ENCODE measurements around the gene TPPP3. TPM values are rescaled to one million over a fixed set of nuclear protein-coding genes. Genes with fewer than 3 reads are reported as not detected.

TPPP3 gene
- total and polyA plus RNA-seq, 8 donors: 79.2 to 403 (median 335) TPM

DNA sequence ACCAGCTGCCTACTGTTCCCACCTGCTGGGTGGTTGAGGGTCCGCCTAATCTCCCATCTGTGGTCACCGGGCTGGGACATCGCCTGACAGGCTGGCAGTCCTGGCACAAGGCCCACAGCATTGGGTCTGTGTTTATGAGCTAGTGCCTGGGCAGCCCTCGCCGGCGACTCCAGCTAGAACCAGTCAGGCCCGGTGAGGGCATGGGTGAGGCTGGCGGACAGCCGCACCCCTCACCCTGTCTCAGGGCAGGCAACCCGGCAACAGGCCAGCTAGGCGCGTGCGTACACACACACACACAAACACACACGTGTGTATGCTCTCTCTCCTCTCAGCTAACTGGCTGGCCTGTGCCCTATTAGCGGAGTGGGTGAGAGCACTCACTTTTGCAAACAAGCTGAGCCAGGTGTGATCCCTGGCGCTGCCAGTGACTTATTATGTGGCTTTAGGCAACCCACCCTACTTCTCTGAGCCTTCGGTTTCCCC lies 48.0 kb upstream of the TPPP3 start:
- intact Hi-C loops (cut with DNase I): no loop called here
- Histone ChIP-seq H3K27ac (peak overlapping the region in 1 of 2 donors; percentile 56), H3K36me3 (peaks cover 0 to 100% of the 10 kb centered on the region in 2 donors), H3K27me3 (no peaks in the 10 kb centered on the region), H3K4me3 (no peak overlapping the region), H3K9me3 (no peaks in the 10 kb centered on the region), H3K4me1 (peaks cover 6 to 36% of the 10 kb centered on the region in 2 donors)
- ATAC-seq (peak; percentile 87), DNase-seq (peak in 3 of 4 donors; percentile 79 to 91 (median 87))
- TF ChIP-seq, protein P1, sequence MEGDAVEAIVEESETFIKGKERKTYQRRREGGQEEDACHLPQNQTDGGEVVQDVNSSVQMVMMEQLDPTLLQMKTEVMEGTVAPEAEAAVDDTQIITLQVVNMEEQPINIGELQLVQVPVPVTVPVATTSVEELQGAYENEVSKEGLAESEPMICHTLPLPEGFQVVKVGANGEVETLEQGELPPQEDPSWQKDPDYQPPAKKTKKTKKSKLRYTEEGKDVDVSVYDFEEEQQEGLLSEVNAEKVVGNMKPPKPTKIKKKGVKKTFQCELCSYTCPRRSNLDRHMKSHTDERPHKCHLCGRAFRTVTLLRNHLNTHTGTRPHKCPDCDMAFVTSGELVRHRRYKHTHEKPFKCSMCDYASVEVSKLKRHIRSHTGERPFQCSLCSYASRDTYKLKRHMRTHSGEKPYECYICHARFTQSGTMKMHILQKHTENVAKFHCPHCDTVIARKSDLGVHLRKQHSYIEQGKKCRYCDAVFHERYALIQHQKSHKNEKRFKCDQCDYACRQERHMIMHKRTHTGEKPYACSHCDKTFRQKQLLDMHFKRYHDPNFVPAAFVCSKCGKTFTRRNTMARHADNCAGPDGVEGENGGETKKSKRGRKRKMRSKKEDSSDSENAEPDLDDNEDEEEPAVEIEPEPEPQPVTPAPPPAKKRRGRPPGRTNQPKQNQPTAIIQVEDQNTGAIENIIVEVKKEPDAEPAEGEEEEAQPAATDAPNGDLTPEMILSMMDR (IDR thresholded peaks at IDR 0.05): no peak

DNA sequence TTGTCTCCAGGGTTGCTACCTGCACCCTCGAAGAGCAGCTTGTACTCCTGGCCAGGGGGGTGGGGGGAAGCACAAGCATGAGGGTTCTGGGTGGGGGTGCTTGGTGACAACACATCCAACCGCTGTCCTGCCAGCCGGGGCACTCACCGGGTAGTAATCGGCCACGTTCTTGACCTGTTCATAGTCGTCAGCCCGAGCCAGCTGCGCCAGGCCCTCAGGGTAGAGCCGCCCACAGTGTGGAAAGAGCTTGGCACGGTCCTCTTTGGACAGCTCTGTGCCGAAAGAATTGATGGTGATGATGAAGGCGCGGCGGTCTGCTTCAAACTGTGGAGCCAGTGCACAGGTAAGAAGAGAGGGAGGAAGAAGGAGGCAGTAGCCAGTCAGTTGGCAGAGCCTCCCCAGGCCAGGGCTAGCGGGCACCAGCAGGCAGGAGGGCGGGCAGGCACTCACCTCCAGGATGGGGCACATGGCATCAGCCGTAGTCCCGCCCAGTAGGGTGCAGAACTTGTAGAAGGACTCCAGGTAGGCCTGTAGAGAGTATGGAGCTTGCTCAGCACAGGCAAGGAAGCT lies 45.6 kb upstream of the TPPP3 start:
- Histone ChIP-seq H3K4me1 (peaks cover 0 to 31% of the 10 kb centered on the region in 2 donors), H3K27ac (no peak overlapping the region), H3K27me3 (no peaks in the 10 kb centered on the region), H3K4me3 (no peak overlapping the region), H3K9me3 (no peaks in the 10 kb centered on the region), H3K36me3 (peaks cover 0 to 86% of the 10 kb centered on the region in 2 donors)
- DNase-seq (no peak), ATAC-seq (no peak)
- TF ChIP-seq, protein P1 (IDR thresholded peaks at IDR 0.05): no peak
- intact Hi-C loops (cut with DNase I): no loop called here

DNA sequence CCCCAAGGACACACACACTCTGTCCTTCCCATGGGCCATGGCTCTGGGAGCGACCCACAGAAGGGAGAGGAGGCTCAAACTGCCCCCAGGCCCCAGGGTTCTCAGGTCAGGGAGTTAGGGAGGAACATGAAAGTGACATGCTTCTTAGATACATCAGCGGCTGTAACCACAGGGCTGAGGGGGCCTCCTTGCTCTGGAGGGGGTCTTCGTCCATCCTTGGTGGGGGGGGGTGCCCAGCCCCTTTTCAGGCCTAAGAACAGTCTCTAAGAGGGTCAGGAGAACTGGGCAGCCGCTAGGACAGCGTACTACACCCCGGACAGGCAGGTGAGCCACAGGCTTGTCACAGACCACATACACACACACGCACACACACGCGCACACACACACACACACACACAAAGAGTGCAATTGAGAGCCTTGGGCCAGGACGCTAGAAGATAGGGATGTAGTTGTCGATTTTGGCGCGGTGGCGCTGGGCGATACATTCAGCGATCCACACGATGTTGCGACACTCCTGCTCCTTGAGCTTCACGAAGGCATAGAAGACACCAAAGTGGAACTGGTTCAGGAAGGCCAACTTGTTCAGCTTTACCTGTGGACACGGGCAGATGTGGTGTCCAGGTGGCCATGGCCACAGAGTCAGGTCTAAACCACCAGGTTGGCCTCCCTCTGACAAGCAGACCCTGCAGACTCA lies 44.9 kb upstream of the TPPP3 start:
- TF ChIP-seq, protein P1 (IDR thresholded peaks at IDR 0.05): no peak
- Histone ChIP-seq H3K36me3 (peaks cover 0 to 79% of the 10 kb centered on the region in 2 donors), H3K4me1 (peaks cover 0 to 27% of the 10 kb centered on the region in 2 donors), H3K27me3 (no peaks in the 10 kb centered on the region), H3K27ac (no peak overlapping the region), H3K9me3 (no peaks in the 10 kb centered on the region), H3K4me3 (no peak overlapping the region)
- no peak for ATAC-seq
- intact Hi-C loops (cut with DNase I): no loop called here
- no peak for DNase-seq

DNA sequence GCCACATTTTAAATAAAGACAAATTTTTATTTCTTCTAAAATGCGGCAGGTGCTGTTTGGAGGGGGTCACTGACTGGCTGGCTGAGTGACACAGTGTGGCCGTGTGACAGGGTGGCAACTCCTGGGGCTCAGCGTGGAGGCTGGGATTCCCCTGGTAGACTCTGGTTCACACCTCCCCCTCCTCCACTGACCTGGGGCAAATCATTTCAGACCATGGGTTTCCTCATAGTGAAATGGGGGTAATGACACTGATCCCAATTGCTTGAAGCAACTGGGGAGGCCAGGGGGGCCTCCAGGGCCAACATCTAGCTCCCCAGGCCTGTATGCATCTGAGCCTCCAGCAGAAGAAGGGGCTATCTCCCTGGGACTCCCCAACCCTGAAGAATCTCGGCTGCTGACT lies 44.2 kb upstream of the TPPP3 start:
- H3K27ac ChIP-seq: no peak overlapping the region
- no peak overlapping the region for H3K4me3 ChIP-seq
- H3K9me3 ChIP-seq: no peaks in the 10 kb centered on the region
- intact Hi-C loops (cut with DNase I): no loop called here
- H3K4me1 ChIP-seq: peaks cover 0 to 26% of the 10 kb centered on the region in 2 donors
- ATAC-seq (no peak), DNase-seq (no peak)
- H3K27me3 ChIP-seq: no peaks in the 10 kb centered on the region
- peaks cover 0 to 72% of the 10 kb centered on the region in 2 donors for H3K36me3 ChIP-seq
- TF ChIP-seq, protein P1 (IDR thresholded peaks at IDR 0.05): no peak

DNA sequence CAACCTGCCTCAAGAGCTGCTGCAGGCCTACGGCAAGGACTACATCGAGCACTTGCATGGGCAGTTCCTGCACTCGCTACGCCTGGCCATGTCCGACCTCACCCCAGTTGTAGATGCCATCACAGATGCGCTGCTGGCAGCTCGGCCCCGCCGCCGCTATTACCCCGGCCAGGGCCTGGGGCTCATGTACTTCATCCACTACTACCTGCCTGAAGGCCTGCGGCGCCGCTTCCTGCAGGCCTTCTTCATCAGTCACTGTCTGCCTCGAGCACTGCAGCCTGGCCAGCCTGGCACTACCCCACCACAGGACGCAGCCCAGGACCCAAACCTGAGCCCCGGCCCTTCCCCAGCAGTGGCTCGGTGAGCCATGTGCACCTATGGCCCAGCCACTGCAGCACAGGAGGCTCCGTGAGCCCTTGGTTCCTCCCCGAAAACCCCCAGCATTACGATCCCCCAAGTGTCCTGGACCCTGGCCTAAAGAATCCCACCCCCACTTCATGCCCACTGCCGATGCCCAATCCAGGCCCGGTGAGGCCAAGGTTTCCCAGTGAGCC lies 43.4 kb upstream of the TPPP3 start:
- intact Hi-C loops (cut with DNase I): no loop called here
- H3K9me3 ChIP-seq: no peaks in the 10 kb centered on the region
- H3K4me1 ChIP-seq: peaks cover 5 to 26% of the 10 kb centered on the region in 2 donors
- H3K27ac ChIP-seq: no peak overlapping the region
- H3K27me3 ChIP-seq: peaks cover 0 to 6% of the 10 kb centered on the region in 2 donors
- no peak for ATAC-seq
- TF ChIP-seq, protein P1 (IDR thresholded peaks at IDR 0.05): no peak
- no peak overlapping the region for H3K4me3 ChIP-seq
- no peak for DNase-seq
- H3K36me3 ChIP-seq: peaks cover 0 to 64% of the 10 kb centered on the region in 2 donors
